Stimulated activated CD4-positive, alpha-beta T cell treated with anti-CD3 and anti-CD28 coated beads, Interleukin-4, amount 100 ng/mL, for 48 hours (primary cell): ENCODE data around the gene UQCC5.

ENCODE experiments used
- DNase-seq, 2 donors: peaks; one replicate each; pipeline ENCODE4 v3.0.0-alpha.2; 2020; ENCODE audit warnings: low read depth in 2 of 2

UQCC5 gene, protein sequence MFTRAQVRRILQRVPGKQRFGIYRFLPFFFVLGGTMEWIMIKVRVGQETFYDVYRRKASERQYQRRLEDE

DNA sequence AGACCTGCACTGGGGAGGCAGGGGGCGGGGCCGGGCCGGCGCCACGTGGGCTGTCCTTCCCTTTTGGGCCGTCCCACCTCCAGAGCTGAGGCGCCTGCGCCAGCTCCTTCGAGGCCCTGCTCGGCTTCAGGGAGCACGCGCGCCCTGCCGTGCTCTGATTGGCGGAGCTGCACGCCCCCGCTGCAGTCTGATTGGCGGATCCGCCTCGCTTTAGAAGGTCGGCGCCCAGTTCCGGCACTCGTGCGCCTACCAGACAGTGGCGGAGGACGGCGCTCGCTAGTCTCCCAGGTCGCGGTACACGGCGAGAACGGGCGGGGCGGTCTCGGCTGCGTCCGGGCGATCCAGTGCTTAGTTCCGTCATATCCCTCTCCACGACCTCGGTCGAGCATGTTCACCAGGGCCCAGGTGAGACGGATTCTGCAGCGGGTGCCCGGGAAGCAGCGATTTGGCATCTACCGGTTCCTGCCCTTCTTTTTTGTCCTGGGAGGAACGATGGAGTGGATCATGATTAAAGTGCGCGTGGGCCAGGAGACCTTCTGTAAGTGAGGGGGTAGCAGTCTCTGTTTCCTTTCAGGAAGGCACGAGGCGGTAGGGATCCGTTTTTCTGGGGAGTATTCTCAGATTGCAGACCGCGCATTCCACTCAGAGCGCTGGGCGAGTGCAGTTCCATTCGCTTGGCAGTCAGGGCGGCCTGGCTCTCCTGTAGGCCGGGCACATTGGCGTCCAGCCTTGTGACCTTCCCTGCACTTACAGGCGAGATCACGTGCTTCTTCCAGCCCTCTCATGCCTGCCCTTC is at the start of gene UQCC5:
Gene UQCC5 (plus strand): TSS at position 237 of the 796 bp plus-strand sequence. CDS start 151 bp downstream, at position 388.
- DNase-seq: peak; percentile 93 to 97

DNA sequence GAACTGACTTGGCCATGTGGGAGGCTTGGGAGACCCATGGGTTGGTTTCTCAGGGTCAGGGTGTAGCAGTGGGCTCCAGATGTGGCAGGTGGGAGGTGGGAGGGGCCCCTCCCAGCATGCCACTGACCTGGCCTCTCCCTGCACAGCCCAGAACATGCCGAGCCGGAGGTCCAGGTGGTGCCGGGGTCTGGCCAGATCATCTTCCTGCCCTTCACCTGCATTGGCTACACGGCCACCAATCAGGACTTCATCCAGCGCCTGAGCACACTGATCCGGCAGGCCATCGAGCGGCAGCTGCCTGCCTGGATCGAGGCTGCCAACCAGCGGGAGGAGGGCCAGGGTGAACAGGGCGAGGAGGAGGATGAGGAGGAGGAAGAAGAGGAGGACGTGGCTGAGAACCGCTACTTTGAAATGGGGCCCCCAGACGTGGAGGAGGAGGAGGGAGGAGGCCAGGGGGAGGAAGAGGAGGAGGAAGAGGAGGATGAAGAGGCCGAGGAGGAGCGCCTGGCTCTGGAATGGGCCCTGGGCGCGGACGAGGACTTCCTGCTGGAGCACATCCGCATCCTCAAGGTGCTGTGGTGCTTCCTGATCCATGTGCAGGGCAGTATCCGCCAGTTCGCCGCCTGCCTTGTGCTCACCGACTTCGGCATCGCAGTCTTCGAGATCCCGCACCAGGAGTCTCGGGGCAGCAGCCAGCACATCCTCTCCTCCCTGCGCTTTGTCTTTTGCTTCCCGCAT is 49.2 kb upstream of the UQCC5 start:
- DNase-seq: no peak

DNA sequence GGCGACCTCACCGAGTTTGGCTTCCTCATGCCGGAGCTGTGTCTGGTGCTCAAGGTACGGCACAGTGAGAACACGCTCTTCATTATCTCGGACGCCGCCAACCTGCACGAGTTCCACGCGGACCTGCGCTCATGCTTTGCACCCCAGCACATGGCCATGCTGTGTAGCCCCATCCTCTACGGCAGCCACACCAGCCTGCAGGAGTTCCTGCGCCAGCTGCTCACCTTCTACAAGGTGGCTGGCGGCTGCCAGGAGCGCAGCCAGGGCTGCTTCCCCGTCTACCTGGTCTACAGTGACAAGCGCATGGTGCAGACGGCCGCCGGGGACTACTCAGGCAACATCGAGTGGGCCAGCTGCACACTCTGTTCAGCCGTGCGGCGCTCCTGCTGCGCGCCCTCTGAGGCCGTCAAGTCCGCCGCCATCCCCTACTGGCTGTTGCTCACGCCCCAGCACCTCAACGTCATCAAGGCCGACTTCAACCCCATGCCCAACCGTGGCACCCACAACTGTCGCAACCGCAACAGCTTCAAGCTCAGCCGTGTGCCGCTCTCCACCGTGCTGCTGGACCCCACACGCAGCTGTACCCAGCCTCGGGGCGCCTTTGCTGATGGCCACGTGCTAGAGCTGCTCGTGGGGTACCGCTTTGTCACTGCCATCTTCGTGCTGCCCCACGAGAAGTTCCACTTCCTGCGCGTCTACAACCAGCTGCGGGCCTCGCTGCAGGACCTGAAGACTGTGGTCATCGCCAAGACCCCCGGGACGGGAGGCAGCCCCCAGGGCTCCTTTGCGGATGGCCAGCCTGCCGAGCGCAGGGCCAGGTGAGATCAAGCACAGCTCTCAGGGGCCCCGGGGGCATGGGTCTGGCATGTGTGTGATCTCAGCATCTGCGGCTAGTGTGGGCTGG is 48.4 kb upstream of the UQCC5 start:
- DNase-seq: no peak

DNA sequence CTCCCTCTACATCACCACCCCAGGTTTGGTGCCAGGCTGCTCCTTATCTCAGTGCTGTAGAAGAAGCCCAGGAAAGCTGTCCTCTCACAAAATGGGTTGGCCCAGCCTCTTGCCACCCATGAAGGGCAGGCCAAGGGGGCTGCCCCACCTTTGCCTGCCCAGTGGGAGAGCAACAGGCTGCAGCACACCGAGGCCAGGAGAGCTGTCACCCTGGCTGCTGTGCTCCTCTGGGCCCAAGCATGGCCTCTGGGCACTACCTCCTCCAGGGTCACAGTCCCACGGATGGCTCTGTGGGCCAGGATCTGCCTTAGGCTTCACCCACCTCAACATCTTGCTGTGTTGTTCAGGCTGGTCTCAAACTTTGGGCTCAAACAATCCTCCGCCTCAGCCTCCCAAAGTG is 47.7 kb upstream of the UQCC5 start:
- DNase-seq: no peak

DNA sequence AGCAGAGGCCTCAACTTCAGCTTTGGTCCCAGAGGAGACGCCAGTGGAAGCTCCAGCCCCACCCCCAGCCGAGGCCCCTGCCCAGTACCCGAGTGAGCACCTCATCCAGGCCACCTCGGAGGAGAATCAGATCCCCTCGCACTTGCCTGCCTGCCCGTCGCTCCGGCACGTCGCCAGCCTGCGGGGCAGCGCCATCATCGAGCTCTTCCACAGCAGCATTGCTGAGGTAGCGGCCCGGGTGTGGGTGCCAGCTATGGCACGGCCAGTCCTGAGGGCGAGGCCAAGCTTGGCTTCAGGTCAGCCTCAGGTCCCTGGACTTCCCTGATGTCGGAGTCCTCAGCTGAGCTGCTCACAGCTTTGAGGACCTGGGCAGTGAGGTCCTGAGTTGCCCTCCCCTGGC is 47.0 kb upstream of the UQCC5 start:
- no peak for DNase-seq

DNA sequence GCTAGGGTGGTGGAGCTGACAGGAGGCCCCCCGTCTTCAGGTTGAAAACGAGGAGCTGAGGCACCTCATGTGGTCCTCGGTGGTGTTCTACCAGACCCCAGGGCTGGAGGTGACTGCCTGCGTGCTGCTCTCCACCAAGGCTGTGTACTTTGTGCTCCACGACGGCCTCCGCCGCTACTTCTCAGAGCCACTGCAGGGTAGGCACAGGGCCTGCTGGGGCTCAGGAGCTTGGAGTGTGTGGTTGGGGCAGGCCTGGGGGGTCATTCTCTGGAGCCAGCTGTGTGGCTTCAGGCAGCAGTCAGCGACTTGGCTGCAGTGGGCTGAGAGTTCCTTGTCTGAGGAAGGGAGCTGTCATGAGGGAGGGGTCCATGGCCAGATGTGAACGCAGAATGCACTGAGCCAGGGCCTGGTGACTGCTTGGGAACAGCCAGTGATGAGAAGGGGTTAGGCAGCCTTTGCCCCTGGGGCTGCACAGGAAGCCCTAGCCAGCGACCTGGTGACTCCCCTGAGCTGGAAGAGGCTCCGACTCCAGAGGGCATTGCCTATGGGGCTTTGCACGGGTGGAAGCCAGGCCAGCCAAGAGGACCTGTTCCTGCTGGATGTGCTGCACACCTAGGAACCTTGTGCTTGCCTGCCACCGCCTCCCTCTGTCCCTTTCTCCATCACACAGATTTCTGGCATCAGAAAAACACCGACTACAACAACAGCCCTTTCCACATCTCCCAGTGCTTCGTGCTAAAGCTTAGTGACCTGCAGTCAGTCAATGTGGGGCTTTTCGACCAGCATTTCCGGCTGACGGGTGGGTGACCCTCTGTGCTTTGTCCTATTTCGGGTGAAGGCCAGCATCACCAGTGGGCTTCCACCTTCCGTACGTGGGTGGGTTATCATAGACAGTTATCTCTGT is 46.1 kb upstream of the UQCC5 start:
- no peak for DNase-seq

GRCh38 chr3:52490939-52491526 is 45.4 kb upstream of the UQCC5 start:
- DNase-seq: no peak

DNA sequence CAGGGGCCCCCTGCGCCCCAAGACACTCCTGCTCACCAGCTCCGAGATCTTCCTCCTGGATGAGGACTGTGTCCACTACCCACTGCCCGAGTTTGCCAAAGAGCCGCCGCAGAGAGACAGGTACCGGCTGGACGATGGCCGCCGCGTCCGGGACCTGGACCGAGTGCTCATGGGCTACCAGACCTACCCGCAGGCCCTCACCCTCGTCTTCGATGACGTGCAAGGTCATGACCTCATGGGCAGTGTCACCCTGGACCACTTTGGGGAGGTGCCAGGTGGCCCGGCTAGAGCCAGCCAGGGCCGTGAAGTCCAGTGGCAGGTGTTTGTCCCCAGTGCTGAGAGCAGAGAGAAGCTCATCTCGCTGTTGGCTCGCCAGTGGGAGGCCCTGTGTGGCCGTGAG is 44.3 kb upstream of the UQCC5 start:
- DNase-seq: no peak

- no peak for DNase-seq
Measured at GRCh38 chr3:52493232-52494017, 43.0 kb upstream of the UQCC5 start.

DNA sequence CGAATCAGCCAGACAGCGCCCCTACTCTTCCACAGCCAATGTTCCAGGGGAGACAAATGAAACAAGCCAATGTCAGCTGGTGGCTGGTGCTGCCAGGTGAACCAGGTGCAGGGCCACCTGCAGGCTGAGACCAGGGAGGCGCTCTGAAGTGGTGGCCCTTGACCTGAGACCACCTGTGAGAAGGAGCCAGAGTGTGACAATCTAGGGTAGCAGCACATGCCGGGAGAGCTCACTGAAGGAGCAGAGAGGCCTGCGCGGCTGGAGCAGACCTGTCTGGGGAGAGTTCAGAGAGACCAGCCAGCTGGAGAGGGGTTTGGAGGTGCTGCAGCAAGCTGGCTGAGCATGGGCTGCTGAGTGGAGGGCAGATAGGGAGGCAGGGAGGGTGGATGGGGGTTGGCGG is 42.0 kb upstream of the UQCC5 start:
- no peak for DNase-seq

DNA sequence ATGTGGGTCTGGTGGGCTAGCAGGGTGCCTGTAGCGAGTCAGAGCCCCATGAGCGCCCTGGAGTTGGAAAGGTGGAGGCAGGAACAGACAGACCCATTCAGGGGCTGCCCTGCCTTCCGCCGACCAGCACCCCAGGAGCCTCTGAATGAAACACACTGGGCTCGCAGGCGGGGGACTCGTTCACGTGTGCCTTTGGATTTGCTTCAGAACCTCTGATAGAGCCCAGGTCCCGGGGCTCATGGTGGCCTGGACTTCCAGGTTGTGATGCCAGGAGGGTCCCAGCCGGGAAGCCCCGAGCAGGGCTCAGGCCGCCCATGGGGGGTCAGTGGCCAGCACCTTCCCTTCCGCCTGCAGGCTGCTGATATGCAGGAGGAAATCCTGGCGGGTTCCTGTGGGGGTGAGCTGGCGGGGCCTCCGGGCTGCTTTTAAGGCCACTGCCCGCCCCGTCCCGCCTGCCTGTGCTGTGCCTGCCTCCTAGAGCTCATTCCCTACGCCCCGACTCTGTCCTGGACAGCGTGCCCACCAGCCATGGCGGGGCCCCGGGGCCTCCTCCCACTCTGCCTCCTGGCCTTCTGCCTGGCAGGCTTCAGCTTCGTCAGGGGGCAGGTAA is 41.4 kb upstream of the UQCC5 start, which contains the start of gene STAB1:
Gene STAB1 (plus strand): TSS at position 453 of the 610 bp plus-strand sequence. CDS start 76 bp downstream, at position 529.
- no peak for DNase-seq

DNA sequence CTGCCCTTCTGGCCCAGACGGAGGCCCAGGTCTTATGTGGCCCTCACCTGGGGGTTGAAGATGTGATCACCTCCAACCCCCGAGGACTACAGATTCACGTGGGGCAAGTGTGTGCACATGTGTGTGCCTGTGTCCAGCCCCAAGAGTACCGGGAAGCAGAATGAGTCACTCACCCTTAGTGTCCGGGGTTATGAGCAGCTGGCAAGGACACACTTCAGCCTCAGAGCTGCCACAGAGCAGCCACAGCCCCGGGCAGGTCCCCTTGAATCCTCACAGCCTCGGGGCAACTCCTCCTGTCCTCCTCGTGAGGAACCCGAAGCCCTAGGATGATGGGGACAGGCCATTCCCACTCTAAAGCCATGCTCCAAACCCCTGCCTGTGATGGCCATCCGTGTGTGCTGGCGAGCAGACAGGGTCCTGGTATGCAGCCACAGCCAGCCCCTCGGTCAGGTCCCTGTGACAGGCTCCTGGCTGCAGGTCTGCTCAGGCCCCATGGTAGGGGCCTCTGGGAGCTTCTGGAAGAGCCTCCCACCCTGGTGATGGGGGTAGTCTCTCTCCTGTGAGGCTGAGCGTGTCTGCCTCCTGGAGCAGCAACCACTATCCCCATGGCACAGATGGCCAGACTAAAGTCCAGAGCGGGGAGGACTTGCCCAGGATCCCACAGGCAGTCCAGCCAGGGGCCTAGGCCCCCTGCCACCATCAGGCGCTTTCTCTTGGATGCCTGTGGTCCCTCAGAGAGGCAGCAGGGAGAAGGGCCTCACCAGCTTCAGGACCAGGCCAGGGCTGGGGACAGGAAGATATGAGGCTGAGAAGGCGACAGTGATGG is 40.4 kb upstream of the UQCC5 start:
- DNase-seq: no peak

DNA sequence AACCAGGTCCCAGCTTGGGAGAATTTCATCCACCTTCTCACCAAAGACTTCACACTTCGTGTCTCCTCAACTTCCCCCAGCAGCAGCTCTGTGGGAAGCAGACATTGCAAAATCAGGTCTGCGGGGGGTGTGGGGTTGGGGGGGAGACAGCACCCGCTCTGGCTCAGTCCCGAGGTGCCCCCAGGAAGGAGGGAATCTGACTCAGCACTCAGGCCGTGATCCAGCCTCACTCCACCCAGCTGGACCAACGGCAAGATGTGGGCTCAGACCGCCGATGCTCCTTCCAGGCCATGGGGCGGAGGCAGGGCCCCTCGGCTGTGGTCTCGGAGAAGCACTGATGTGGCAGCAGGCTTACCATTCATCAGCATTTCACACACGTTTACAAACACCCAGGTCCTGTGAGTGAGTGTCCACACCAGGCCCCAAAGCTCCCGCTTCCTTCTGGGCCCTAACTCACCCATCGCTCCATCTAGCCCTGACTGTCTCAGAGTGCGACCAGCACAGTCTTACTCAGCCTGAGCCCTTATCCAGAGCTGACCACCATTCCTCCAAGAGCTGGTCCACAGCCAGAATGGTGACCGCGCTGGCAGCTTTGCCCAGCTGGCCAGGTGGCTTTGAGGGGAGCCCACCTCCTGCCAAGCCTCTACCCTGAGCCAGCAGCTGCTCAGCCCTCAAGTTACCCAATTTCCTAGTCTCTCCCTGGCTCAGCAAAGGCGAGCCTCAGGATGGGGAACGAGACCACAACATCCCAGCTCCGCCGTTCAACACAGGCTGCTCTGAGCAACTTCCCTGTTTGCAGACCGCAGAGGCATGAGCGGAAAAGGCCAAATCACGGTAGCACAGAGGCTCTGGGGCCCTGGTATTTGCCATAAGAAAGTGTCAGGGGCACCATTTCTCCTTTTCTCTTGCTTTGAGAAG is 38.0 kb upstream of the UQCC5 start:
- DNase-seq: no peak

DNA sequence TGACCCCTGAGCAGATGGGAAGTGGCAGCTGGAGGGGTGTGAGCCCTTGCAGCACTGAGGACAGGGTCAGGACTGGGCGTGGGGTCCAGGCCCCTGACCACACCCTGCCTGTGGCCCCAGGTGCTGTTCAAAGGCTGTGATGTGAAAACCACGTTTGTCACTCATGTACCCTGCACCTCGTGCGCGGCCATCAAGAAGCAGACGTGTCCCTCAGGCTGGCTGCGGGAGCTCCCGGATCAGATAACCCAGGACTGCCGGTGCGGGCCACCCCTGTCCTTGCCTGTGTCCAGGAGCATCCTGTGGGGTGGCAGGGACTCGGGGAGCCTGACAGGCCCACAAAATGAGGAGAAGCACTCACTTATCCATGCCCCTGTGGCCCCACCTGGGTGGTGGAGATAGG is 35.4 kb upstream of the UQCC5 start:
- DNase-seq: no peak

- DNase-seq: no peak
Measured at GRCh38 chr3:52502001-52502400, 34.4 kb upstream of the UQCC5 start.

DNA sequence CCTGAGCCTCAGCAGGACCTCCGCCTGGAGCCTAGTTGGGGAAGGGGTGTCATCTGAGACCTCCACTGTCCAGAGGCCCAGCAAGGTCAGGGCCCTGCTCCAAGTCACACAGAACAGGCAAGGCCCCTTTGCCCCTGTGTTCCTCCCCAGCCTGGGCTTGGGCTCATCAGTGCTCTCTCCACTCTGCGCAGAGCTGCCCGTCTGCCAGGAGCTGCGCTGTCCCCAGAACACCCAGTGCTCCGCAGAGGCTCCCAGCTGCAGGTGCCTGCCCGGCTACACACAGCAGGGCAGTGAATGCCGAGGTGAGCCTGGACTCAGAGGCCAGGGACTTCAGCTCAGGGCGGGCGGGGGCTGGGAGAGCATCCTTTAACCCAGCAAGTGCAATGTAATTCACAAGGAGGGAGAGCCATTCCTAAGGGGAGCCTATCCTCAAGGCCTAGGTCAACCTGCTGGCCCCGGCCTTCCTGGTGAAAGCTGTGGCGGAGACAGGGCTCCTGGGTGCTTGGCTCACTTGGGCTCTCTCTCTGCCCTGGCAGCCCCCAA is 33.5 kb upstream of the UQCC5 start:
- no peak for DNase-seq
